ENCODE results near the gene MSLN. TPM values are rescaled to one million over a fixed set of nuclear protein-coding genes. Genes with fewer than 3 reads are reported as not detected.

MSLN gene
- total and polyA plus RNA-seq, 9 of the 15 experiments (the other 6 are each of a cell fraction or from before 2014, with no cell fraction given): not detected

DNA sequence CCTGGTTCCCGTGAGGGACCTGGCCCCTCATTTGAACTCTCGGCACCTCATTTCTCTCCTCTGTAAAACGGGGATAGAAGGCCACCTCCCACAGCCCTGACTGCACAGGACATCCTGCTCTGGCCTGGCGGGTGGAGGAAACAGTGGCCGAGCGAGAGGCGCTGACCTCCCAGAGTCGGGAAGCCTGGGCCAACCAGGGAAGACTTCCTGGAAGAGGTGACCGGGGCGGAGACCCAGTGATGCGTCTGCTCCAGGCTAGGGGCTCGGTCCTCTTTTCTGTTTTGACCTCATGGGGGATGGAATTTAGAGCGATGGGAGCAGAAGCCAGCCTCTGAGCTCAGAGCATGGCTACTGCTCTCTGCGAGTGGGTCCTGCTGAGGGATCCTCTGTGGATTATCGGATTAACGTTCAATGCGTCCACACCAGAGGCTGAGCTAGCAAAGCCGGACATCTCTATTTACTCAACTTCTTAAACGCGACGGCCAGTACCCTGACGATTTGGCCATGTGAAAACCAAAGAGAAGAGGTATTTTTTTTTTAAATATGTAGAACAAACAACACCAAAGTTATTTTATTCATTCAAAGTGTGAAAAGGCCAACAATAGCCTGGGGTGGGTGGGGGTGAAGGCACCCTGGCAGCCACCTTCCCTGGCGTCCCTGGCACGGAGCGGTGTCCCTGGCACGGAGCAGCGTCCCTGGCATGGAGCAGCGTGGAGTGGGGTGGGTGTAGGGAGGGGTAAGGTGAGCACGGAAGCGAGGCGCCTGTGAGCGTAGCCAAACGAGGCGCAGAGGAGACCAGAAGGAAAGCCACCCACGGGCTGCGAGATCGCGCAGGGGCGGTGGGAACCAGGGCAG, 9.2 kb upstream of the MSLN start (continued):
- no peak for TF ChIP-seq BRD9 (IDR thresholded peaks at IDR 0.05; ENCODE audit: low read depth, partially characterized antibody)
- TF ChIP-seq ZFP36 (IDR thresholded peaks at IDR 0.05; ENCODE audit: low read depth, low read length, partially characterized antibody): peak; percentile 98
- TF ChIP-seq, protein P1, sequence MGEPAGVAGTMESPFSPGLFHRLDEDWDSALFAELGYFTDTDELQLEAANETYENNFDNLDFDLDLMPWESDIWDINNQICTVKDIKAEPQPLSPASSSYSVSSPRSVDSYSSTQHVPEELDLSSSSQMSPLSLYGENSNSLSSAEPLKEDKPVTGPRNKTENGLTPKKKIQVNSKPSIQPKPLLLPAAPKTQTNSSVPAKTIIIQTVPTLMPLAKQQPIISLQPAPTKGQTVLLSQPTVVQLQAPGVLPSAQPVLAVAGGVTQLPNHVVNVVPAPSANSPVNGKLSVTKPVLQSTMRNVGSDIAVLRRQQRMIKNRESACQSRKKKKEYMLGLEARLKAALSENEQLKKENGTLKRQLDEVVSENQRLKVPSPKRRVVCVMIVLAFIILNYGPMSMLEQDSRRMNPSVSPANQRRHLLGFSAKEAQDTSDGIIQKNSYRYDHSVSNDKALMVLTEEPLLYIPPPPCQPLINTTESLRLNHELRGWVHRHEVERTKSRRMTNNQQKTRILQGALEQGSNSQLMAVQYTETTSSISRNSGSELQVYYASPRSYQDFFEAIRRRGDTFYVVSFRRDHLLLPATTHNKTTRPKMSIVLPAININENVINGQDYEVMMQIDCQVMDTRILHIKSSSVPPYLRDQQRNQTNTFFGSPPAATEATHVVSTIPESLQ (CRISPR knock-in tag; IDR thresholded peaks at IDR 0.05): no peak
- no peak for TF ChIP-seq ZNF12 (CRISPR knock-in tag; IDR thresholded peaks at IDR 0.05)
- no peak for TF ChIP-seq MBD2 (IDR thresholded peaks at IDR 0.05; ENCODE audit: borderline replicate concordance, low read depth)
- no peak for TF ChIP-seq PML (IDR thresholded peaks at IDR 0.05; ENCODE audit: low read length)
- TF ChIP-seq CREBBP (IDR thresholded peaks at IDR 0.05; ENCODE audit: low read depth, low read length): no peak
- no peak for TF ChIP-seq SMARCC2 (IDR thresholded peaks at IDR 0.05; ENCODE audit: low read depth)
- no peak for TF ChIP-seq CBX1 (IDR thresholded peaks at IDR 0.05; ENCODE audit: low read depth)
- peak in 1 of 2 experiments; percentile 26; a peak in 1 of 4 replicates for TF ChIP-seq KDM1A (IDR thresholded peaks at IDR 0.05)
- TF ChIP-seq, protein P2, sequence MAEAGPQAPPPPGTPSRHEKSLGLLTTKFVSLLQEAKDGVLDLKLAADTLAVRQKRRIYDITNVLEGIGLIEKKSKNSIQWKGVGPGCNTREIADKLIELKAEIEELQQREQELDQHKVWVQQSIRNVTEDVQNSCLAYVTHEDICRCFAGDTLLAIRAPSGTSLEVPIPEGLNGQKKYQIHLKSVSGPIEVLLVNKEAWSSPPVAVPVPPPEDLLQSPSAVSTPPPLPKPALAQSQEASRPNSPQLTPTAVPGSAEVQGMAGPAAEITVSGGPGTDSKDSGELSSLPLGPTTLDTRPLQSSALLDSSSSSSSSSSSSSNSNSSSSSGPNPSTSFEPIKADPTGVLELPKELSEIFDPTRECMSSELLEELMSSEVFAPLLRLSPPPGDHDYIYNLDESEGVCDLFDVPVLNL (CRISPR knock-in tag; IDR thresholded peaks at IDR 0.05; ENCODE audit: low read depth): no peak
- TF ChIP-seq, protein P3, sequence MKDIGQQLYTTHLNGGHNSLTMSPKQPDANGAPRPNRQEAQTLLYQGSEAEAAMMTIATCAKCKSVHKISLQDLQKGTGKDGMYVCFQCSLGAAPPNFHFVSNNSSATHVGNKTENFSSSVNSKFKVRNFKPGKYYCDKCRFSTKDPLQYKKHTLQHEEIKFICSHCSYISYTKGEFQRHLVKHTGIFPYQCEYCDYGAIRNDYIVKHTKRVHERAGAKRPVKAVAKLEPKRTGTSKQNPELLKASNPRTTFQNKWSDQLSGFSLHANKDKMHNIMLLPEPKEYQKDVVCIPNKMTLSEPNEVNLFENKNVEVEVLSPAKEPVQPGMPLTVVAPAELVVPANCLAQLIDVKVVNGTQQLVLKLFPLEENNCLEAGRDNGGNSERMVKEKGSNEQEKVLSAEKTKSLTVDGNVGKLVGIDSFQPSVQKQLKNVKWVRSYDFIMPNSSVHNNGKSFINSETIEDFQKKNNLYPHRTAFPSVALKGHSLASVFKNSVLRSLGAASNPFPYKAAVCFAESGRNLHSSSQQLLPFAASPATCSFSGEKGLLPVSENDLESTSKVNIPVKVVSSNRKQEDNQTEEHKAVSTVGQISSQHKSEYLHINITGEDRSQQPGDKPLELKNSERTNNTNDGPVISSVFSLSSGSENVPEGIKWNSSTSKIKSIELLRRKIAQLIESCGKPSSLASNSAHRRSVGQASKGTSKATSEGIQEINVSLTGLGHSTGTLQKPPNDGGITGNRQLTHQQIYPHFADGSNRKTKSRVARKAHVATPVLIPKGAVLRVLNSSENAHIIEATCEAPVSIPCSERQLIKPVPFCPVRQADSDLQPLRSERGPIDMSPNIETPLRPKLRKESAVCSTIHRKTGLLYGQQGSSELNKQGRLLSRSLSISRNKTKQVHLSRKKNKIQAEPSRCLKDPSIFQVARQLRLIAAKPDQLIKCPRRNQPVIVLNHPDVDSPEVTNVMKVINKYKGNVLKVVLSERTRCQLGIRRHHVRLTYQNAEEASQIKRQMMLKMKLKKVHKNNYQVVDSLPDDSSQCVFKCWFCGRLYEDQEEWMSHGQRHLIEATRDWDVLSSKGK (CRISPR knock-in tag; IDR thresholded peaks at IDR 0.05): no peak
- TF ChIP-seq, protein P4, sequence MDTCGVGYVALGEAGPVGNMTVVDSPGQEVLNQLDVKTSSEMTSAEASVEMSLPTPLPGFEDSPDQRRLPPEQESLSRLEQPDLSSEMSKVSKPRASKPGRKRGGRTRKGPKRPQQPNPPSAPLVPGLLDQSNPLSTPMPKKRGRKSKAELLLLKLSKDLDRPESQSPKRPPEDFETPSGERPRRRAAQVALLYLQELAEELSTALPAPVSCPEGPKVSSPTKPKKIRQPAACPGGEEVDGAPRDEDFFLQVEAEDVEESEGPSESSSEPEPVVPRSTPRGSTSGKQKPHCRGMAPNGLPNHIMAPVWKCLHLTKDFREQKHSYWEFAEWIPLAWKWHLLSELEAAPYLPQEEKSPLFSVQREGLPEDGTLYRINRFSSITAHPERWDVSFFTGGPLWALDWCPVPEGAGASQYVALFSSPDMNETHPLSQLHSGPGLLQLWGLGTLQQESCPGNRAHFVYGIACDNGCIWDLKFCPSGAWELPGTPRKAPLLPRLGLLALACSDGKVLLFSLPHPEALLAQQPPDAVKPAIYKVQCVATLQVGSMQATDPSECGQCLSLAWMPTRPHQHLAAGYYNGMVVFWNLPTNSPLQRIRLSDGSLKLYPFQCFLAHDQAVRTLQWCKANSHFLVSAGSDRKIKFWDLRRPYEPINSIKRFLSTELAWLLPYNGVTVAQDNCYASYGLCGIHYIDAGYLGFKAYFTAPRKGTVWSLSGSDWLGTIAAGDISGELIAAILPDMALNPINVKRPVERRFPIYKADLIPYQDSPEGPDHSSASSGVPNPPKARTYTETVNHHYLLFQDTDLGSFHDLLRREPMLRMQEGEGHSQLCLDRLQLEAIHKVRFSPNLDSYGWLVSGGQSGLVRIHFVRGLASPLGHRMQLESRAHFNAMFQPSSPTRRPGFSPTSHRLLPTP (IDR thresholded peaks at IDR 0.05; ENCODE audit: borderline replicate concordance, extremely low read depth, insufficient read length): peak; percentile 24
- TF ChIP-seq, protein P5, sequence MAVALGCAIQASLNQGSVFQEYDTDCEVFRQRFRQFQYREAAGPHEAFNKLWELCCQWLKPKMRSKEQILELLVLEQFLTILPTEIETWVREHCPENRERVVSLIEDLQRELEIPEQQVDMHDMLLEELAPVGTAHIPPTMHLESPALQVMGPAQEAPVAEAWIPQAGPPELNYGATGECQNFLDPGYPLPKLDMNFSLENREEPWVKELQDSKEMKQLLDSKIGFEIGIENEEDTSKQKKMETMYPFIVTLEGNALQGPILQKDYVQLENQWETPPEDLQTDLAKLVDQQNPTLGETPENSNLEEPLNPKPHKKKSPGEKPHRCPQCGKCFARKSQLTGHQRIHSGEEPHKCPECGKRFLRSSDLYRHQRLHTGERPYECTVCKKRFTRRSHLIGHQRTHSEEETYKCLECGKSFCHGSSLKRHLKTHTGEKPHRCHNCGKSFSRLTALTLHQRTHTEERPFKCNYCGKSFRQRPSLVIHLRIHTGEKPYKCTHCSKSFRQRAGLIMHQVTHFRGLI (CRISPR knock-in tag; IDR thresholded peaks at IDR 0.05): no peak
- TF ChIP-seq ZNF780A (CRISPR knock-in tag; IDR thresholded peaks at IDR 0.05): no peak
- no peak for TF ChIP-seq MTA2 (IDR thresholded peaks at IDR 0.05; ENCODE audit: low read depth)
